SJSA1 (cell line): ENCODE results near the gene GEMIN8. TPM values are rescaled to one million over a fixed set of nuclear protein-coding genes. Genes with fewer than 3 reads are reported as not detected.

Experiments used
- DNase-seq, 2 experiments: peaks; one replicate each; pipeline ENCODE4 v3.0.0-alpha.2; 2015 to 2020; ENCODE audit warnings: low spot score in 2 of 2, low read depth in 1 of 2
- H3K27ac ChIP-seq: fragments of 250-450 bp; sonication (Bioruptor Pico); 2 replicates; pipeline ENCODE4 v1.5.1; 2020; ENCODE audit warnings: mild to moderate bottlenecking, moderate library complexity
- H3K27me3 ChIP-seq: fragments of 250-450 bp; sonication (Bioruptor Pico); replicated peaks from 2 replicates; pipeline ENCODE4 v1.5.1; 2020; ENCODE audit warnings: mild to moderate bottlenecking, moderate library complexity
- H3K36me3 ChIP-seq: fragments of 250-450 bp; sonication (Bioruptor Pico); 2 replicates; pipeline ENCODE4 v1.5.1; 2020; ENCODE audit warnings: mild to moderate bottlenecking
- H3K4me1 ChIP-seq: fragments of 250-450 bp; sonication (Bioruptor Pico); replicated peaks from 2 replicates; pipeline ENCODE4 v1.6.1; 2021; ENCODE audit warnings: mild to moderate bottlenecking
- H3K4me3 ChIP-seq: fragments of 250-450 bp; sonication (Bioruptor Pico); 2 replicates; pipeline ENCODE4 v1.5.1; 2020; ENCODE audit warnings: mild to moderate bottlenecking
- H3K9me3 ChIP-seq: fragments of 250-450 bp; sonication (Bioruptor Pico); replicated peaks from 2 replicates; pipeline ENCODE4 v1.5.1; 2020; ENCODE audit warnings: mild to moderate bottlenecking
- total RNA-seq: library from RNA; depleted of rRNA; stranded (reverse); fragments of >200 nt; shearing (Covaris generic); gene quantifications from 2 replicates; pipeline ENCODE4 v1.2.3, GENCODE V29; 2014; rRNA removed

The GEMIN8 gene
- 9.1 and 10.7 TPM in 2 replicates for total RNA-seq

DNA sequence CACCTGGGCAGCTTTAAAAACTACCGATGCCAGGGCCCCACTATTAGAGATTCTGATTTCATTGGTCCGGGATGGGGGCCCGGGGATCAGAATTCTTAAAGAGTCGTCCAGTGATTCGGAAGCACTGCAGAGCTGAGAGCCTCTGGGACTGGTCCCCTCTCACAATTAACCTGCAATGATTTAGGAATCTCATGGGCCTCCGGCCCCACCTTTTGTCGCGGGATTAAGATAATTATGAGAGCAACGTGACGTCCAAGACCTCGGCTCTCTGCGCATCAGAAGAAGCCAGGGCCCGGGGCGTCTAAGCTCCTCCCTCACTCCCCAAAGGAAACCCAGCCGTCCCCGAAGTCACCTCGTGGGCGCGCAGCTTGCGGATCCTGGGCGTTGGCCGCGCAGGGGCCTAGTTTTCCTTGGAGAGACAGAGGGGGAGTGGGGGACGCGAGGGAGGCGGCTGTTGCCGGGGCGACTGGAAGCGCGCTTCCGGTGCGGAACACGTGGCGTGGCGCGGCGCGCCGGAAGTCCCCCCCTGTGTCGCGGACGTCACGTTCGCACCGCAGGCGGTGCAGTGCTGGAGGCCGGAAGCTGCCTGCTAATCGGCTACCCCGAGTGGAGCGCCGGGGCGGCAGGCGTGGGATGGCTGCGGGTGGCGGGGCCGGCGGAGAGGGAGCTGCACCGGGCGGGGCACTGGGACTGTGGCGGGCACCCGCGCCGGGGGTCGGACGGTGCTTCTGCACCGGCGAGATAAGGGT lies at the start of gene GEMIN8:
GEMIN8 (minus strand) TSS at position 468 of the 749 bp plus-strand sequence. CDS start 8,414 bp downstream, outside the sequence.
- Histone ChIP-seq H3K4me1 (peaks cover 22% of the 10 kb centered on the region), H3K36me3 (no peaks in the 10 kb centered on the region), H3K9me3 (no peaks in the 10 kb centered on the region), H3K4me3 (peak within 1 kb of the TSS; percentile 58), H3K27ac (peak within 1 kb of the TSS; percentile 81), H3K27me3 (no peaks in the 10 kb centered on the region)
- DNase-seq = peak; percentile 86 to 88

DNA sequence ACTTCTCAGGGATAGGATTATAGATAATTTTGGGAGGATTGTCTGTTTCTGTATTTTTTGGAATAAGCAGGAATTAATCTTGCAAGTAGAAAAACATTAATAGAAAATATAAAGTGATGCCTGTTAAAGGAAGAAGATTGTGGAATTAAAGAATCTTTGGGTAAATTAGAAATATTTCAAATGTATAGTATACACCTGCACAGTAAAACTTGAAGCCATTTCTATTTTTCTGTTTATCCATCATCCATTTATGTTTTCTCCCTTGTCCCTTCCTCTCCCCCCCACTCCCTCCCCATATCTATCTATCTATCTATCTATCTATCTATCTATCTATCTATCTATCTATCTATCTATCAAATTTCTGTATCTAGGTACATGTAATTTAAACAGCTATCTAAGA lies 46.9 kb upstream of the GEMIN8 start:
- Histone ChIP-seq H3K27ac (no peak overlapping the region), H3K4me1 (no peaks in the 10 kb centered on the region), H3K36me3 (no peaks in the 10 kb centered on the region), H3K4me3 (no peak overlapping the region), H3K27me3 (no peaks in the 10 kb centered on the region), H3K9me3 (no peaks in the 10 kb centered on the region)
- no peak for DNase-seq

GRCh38 chrX:14073556-14073955 lies 43.9 kb upstream of the GEMIN8 start:
- no peak for DNase-seq
- H3K4me3 ChIP-seq = no peak overlapping the region
- H3K36me3 ChIP-seq = no peaks in the 10 kb centered on the region
- H3K9me3 ChIP-seq = no peaks in the 10 kb centered on the region
- H3K27ac ChIP-seq = no peak overlapping the region
- H3K4me1 ChIP-seq = no peaks in the 10 kb centered on the region
- H3K27me3 ChIP-seq = no peaks in the 10 kb centered on the region

DNA sequence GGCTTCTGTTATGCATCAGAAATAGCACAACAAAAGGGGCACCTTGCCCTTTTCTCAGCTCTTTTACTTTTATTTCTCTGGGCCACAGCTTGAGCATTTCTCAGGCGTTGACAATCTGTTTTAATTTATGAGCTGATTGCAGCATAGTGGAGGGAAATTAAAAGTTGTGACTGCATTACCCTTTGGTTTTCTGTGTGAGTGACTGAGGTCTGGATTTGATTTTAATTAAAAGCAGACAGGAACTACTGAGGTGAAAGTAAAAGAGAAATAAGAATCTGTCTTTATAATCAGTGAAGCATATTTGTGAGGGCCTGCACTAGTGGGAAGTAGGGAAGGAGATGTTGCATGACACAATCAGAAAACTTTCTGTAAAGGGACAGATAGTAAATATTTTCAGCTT lies 43.4 kb upstream of the GEMIN8 start:
- Histone ChIP-seq H3K4me3 (no peak overlapping the region), H3K4me1 (no peaks in the 10 kb centered on the region), H3K9me3 (no peaks in the 10 kb centered on the region), H3K27ac (no peak overlapping the region), H3K27me3 (no peaks in the 10 kb centered on the region), H3K36me3 (no peaks in the 10 kb centered on the region)
- no peak for DNase-seq

DNA sequence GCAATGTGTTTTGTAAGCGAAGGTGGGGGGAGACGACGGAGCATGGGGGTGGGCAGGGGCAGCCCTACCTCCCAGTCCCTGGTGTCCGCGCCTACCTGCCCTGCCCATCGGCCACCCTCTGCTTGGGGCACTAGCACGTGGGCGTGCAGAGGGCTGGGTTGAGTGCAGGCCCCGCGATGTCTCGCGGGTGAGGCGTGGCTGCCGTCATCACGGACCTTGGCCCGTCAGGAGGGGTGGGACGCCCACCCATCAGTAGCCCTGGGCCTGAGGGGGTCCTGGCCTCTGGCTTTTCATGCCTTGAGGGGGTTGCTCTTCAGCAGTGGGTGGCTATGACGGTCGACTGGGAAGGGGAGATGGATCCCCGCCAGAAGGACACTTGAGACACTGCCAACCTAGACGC lies 36.1 kb upstream of the GEMIN8 start:
- no peak overlapping the region for H3K4me3 ChIP-seq
- no peak for DNase-seq
- H3K4me1 ChIP-seq = no peaks in the 10 kb centered on the region
- H3K9me3 ChIP-seq = no peaks in the 10 kb centered on the region
- H3K27ac ChIP-seq = no peak overlapping the region
- no peaks in the 10 kb centered on the region for H3K27me3 ChIP-seq
- no peaks in the 10 kb centered on the region for H3K36me3 ChIP-seq

- no peak for DNase-seq
- Histone ChIP-seq H3K4me3 (no peak overlapping the region), H3K9me3 (no peaks in the 10 kb centered on the region), H3K27ac (no peak overlapping the region), H3K4me1 (no peaks in the 10 kb centered on the region), H3K36me3 (no peaks in the 10 kb centered on the region), H3K27me3 (no peaks in the 10 kb centered on the region)
These were observed 35.1 kb upstream of the GEMIN8 start for GRCh38 chrX:14064626-14065432.

DNA sequence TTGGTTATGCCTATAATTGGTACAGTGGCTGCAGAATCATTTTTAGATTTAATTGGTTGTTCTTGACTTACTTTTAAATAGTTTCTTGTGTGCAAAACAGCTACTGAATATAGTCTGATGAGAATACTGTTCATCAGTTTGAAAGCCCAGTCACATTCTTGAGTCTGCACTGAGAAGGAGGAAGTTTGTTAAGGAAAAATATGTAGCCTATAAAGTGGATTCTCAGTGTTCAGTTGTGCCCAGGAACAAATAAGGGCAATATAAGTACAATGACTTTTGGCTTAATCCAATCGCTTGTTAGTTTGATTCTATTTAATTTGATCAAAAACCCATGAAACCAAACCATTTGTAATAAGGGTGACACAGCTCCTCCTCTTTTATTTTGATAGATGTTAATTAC lies 32.8 kb upstream of the GEMIN8 start:
- no peaks in the 10 kb centered on the region for H3K9me3 ChIP-seq
- H3K4me1 ChIP-seq = no peaks in the 10 kb centered on the region
- no peaks in the 10 kb centered on the region for H3K27me3 ChIP-seq
- DNase-seq = no peak
- H3K4me3 ChIP-seq = no peak overlapping the region
- H3K27ac ChIP-seq = no peak overlapping the region
- no peaks in the 10 kb centered on the region for H3K36me3 ChIP-seq

- Histone ChIP-seq H3K36me3 (no peaks in the 10 kb centered on the region), H3K27me3 (no peaks in the 10 kb centered on the region), H3K27ac (no peak overlapping the region), H3K4me1 (no peaks in the 10 kb centered on the region), H3K9me3 (no peaks in the 10 kb centered on the region), H3K4me3 (no peak overlapping the region)
- no peak for DNase-seq
These were observed 26.5 kb upstream of the GEMIN8 start for GRCh38 chrX:14056206-14056605.

- DNase-seq = no peak
- Histone ChIP-seq H3K4me1 (no peaks in the 10 kb centered on the region), H3K4me3 (no peak overlapping the region), H3K27me3 (no peaks in the 10 kb centered on the region), H3K27ac (no peak overlapping the region), H3K36me3 (no peaks in the 10 kb centered on the region), H3K9me3 (no peaks in the 10 kb centered on the region)
These were observed 21.7 kb upstream of the GEMIN8 start for GRCh38 chrX:14051416-14051815.

DNA sequence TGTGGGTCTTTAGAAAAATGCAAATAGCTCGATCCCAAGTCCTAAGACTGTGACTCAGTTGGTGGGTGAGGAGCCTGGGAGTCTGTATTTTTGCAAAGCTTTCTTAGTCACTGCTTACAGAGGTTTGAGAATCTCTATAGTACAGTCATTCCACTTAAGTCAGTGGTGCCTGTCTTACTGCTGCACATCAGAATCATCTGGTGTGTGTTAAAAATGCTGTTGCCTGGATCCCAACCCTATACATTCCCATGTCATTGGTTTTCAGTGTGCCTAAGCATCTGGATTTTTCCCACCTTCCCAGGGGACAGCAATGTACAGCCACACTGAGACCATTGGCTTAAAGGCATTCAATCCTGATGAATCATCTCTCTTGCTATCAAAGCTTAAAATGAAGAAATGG lies 21.0 kb upstream of the GEMIN8 start:
- DNase-seq = no peak
- Histone ChIP-seq H3K9me3 (no peaks in the 10 kb centered on the region), H3K4me1 (no peaks in the 10 kb centered on the region), H3K4me3 (no peak overlapping the region), H3K36me3 (no peaks in the 10 kb centered on the region), H3K27ac (no peak overlapping the region), H3K27me3 (no peaks in the 10 kb centered on the region)

DNA sequence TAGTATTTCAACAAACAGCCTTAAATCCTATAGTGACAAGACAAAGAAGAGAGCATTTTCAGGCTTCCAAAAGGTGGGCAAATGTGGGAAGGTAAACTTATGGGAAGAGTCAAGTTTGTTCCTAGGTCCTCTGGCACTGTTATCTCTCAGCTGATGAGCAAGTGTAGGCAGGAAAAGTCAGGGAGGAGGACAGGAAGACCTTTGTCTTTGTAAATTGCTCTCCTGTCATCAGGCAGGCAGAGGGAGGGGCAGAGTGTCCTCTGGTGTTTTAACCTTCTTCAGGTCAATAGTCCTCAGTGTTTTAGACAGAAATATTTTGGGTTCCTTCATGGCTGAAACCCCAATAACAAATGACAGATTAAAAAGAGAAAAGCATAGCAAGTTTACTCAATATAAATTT lies 13.5 kb upstream of the GEMIN8 start:
- H3K9me3 ChIP-seq = no peaks in the 10 kb centered on the region
- H3K36me3 ChIP-seq = no peaks in the 10 kb centered on the region
- H3K27me3 ChIP-seq = no peaks in the 10 kb centered on the region
- DNase-seq = no peak
- no peak overlapping the region for H3K27ac ChIP-seq
- H3K4me3 ChIP-seq = no peak overlapping the region
- H3K4me1 ChIP-seq = no peaks in the 10 kb centered on the region

GRCh38 chrX:14039344-14039743 lies 9.7 kb upstream of the GEMIN8 start:
- no peak overlapping the region for H3K27ac ChIP-seq
- no peaks in the 10 kb centered on the region for H3K27me3 ChIP-seq
- no peaks in the 10 kb centered on the region for H3K36me3 ChIP-seq
- no peak overlapping the region for H3K4me3 ChIP-seq
- no peaks in the 10 kb centered on the region for H3K9me3 ChIP-seq
- DNase-seq = no peak
- no peaks in the 10 kb centered on the region for H3K4me1 ChIP-seq

- no peaks in the 10 kb centered on the region for H3K9me3 ChIP-seq
- no peak for DNase-seq
- H3K4me3 ChIP-seq = no peak overlapping the region
- no peaks in the 10 kb centered on the region for H3K36me3 ChIP-seq
- H3K27me3 ChIP-seq = no peaks in the 10 kb centered on the region
- H3K27ac ChIP-seq = no peak overlapping the region
- no peaks in the 10 kb centered on the region for H3K4me1 ChIP-seq
These were observed 8.8 kb upstream of the GEMIN8 start for GRCh38 chrX:14038375-14039085.

GRCh38 chrX:14032406-14032805 lies 2.7 kb upstream of the GEMIN8 start:
- peak in 1 of 2 experiments; percentile 30 for DNase-seq
- no peaks in the 10 kb centered on the region for H3K9me3 ChIP-seq
- no peaks in the 10 kb centered on the region for H3K36me3 ChIP-seq
- H3K4me3 ChIP-seq = no peak overlapping the region
- no peaks in the 10 kb centered on the region for H3K27me3 ChIP-seq
- H3K4me1 ChIP-seq = peaks cover 14% of the 10 kb centered on the region
- H3K27ac ChIP-seq = no peak overlapping the region
